Esophagus muscularis mucosa (tissue), 4 donors: ENCODE measurements around the gene OSBPL10.
"Not testable (repeated sequence)": the region's sequence is repeated elsewhere in the genome, so short reads cannot be mapped to it uniquely, and the experiment has no call there.

ENCODE experiments used
- EP300 ChIP-seq: sonication (generic); formaldehyde crosslinking; IDR thresholded peaks from one replicate; pipeline ENCODE4 v1.6.1; 2017; ENCODE audit warnings: antibody characterized with exemption
- POLR2A ChIP-seq: fragments of 450-650 bp; IDR thresholded peaks from one replicate; pipeline ENCODE4 v1.6.1; 2017; ENCODE audit warnings: antibody characterized with exemption, moderate library complexity, mild to moderate bottlenecking, low read depth
- TF ChIP-seq, protein P1 (sequence below), 3 experiments: fragments of 200-600 bp in 2 of 3; fragments of 450-650 bp in 1 of 3; sonication (generic) in 2 of 3; IDR thresholded peaks; one replicate each; pipeline ENCODE4 v1.5.1; 2017 to 2019; ENCODE audit warnings: antibody characterized with exemption in 3 of 3, mild to moderate bottlenecking in 2 of 3, moderate library complexity in 1 of 3

DNA sequence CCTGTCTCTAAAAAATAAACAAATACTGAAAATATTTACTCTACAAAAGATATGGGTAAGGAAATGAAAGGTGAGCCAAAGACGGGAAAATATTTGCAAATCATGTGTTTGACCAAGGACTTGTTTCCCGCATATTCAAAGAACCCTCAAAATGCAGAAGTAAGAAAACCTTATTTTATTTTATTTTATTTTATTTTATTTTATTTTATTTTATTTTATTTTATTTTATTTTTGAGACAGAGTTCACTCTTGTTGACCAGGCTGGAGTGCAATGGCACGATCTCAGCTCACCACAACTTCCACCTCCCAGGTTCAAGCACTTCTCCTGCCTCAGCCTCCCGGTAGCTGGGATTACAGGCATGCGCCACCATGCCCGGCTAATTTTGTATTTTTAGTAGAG lies 11.9 kb upstream of the OSBPL10 start:
- TF ChIP-seq, protein P1, sequence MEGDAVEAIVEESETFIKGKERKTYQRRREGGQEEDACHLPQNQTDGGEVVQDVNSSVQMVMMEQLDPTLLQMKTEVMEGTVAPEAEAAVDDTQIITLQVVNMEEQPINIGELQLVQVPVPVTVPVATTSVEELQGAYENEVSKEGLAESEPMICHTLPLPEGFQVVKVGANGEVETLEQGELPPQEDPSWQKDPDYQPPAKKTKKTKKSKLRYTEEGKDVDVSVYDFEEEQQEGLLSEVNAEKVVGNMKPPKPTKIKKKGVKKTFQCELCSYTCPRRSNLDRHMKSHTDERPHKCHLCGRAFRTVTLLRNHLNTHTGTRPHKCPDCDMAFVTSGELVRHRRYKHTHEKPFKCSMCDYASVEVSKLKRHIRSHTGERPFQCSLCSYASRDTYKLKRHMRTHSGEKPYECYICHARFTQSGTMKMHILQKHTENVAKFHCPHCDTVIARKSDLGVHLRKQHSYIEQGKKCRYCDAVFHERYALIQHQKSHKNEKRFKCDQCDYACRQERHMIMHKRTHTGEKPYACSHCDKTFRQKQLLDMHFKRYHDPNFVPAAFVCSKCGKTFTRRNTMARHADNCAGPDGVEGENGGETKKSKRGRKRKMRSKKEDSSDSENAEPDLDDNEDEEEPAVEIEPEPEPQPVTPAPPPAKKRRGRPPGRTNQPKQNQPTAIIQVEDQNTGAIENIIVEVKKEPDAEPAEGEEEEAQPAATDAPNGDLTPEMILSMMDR (IDR thresholded peaks at IDR 0.05): not testable (repeated sequence)
- not testable (repeated sequence) for TF ChIP-seq EP300, POLR2A
